ENCODE measurements around the gene RICTOR. TPM values are rescaled to one million over a fixed set of nuclear protein-coding genes. Genes with fewer than 3 reads are reported as not detected.
"Not testable (repeated sequence)": the region's sequence is repeated elsewhere in the genome, so short reads cannot be mapped to it uniquely, and the experiment has no call there.

Gene RICTOR
- total RNA-seq, 4 donors from 2014 or later, result 11.1 to 32.6 (median 18.2) TPM

GRCh38 chr5:39016587-39017275 is 57.5 kb downstream of the RICTOR start:
- TF ChIP-seq POLR2A (IDR thresholded peaks at IDR 0.05) (no peak), CTCF (IDR thresholded peaks at IDR 0.05) (no peak)
- peaks cover 0 to 47% (median 0%) of the 10 kb centered on the region in 3 donors for H3K36me3 ChIP-seq
- H3K27ac ChIP-seq, result peak overlapping the region in 2 of 4 donors; percentile 42 to 48
- DNase-seq, result no peak
- intact Hi-C loops (cut with DNase I), result no loop called here
- no peak overlapping the region for H3K4me3 ChIP-seq
- H3K9me3 ChIP-seq, result peaks cover 0 to 7% (median 0%) of the 10 kb centered on the region in 3 donors
- peaks cover 0 to 27% (median 11%) of the 10 kb centered on the region in 3 donors for H3K4me1 ChIP-seq
- 90 to 100% methylated on average over 1 of the region's 1 CpG for WGBS, 2 donors
- no peaks in the 10 kb centered on the region for H3K27me3 ChIP-seq

GRCh38 chr5:39015743-39016586 is 58.2 kb downstream of the RICTOR start:
- Histone ChIP-seq H3K27me3 (no peaks in the 10 kb centered on the region), H3K4me3 (no peak overlapping the region), H3K36me3 (peaks cover 0 to 54% (median 5%) of the 10 kb centered on the region in 3 donors), H3K9me3 (peaks cover 0 to 15% (median 6%) of the 10 kb centered on the region in 3 donors), H3K4me1 (peaks cover 0 to 27% (median 11%) of the 10 kb centered on the region in 3 donors), H3K27ac (peak overlapping the region in 3 of 4 donors; percentile 23 to 48 (median 42))
- 60 to 79% methylated on average over 4 of the region's 4 CpGs for WGBS, 2 donors
- no peak for DNase-seq
- no peak for TF ChIP-seq POLR2A (IDR thresholded peaks at IDR 0.05)
- no peak for TF ChIP-seq CTCF (IDR thresholded peaks at IDR 0.05)
- intact Hi-C loops (cut with DNase I), result no loop called here

- TF ChIP-seq CTCF (IDR thresholded peaks at IDR 0.05), result no peak
- TF ChIP-seq POLR2A (IDR thresholded peaks at IDR 0.05), result no peak
- Histone ChIP-seq H3K27me3 (no peaks in the 10 kb centered on the region), H3K9me3 (peaks cover 0 to 17% (median 8%) of the 10 kb centered on the region in 3 donors), H3K27ac (peak overlapping the region in 2 of 4 donors; percentile 42 to 48), H3K4me3 (no peak overlapping the region), H3K36me3 (peaks cover 0 to 51% (median 6%) of the 10 kb centered on the region in 3 donors), H3K4me1 (peaks cover 0 to 23% (median 11%) of the 10 kb centered on the region in 3 donors)
- no peak for DNase-seq
- intact Hi-C loops (cut with DNase I), result no loop called here
- WGBS, 2 donors, result 53 to 67% methylated on average over 2 of the region's 2 CpGs
Observed at GRCh38 chr5:39014561-39014960, 59.6 kb downstream of the RICTOR start.

- no peak for DNase-seq
- TF ChIP-seq CTCF (IDR thresholded peaks at IDR 0.05) (no peak), POLR2A (IDR thresholded peaks at IDR 0.05) (no peak)
- H3K27me3 ChIP-seq, result no peaks in the 10 kb centered on the region
- peak overlapping the region in 2 of 4 donors; percentile 24 to 40 for H3K27ac ChIP-seq
- peaks cover 0 to 48% (median 6%) of the 10 kb centered on the region in 3 donors for H3K36me3 ChIP-seq
- no peak overlapping the region for H3K4me3 ChIP-seq
- peaks cover 0 to 17% (median 8%) of the 10 kb centered on the region in 3 donors for H3K9me3 ChIP-seq
- H3K4me1 ChIP-seq, result peaks cover 0 to 17% (median 11%) of the 10 kb centered on the region in 3 donors
- intact Hi-C loops (cut with DNase I), result no loop called here
- 85 to 92% methylated on average over 2 of the region's 2 CpGs for WGBS, 2 donors
Observed at GRCh38 chr5:39013938-39014337, 60.3 kb downstream of the RICTOR start.

- intact Hi-C loops (cut with DNase I); DNase-seq; H3K27ac ChIP-seq; H3K4me1 ChIP-seq; H3K4me3 ChIP-seq; H3K27me3 ChIP-seq: not testable (repeated sequence)
- Histone ChIP-seq H3K9me3 (peaks cover 0 to 17% (median 8%) of the 10 kb centered on the region in 3 donors), H3K36me3 (peaks cover 0 to 36% (median 6%) of the 10 kb centered on the region in 3 donors)
- 96 to 100% methylated on average over 1 to 2 of the region's 2 CpGs for WGBS, 2 donors
Observed at GRCh38 chr5:39010958-39011357, 63.2 kb downstream of the RICTOR start.

Measured in esophagus squamous epithelium (tissue), 5 donors.